CD4-positive, alpha-beta T cell (primary cell): ENCODE results near the gene VPS18. TPM values are rescaled to one million over a fixed set of nuclear protein-coding genes. Genes with fewer than 3 reads are reported as not detected.

ENCODE experiments used
- ATAC-seq: fragments of 200-7000 bp; cut with Tn5 transposase; one replicate; pipeline ENCODE4 v1.10.0; 2022; ENCODE audit warnings: mild to moderate bottlenecking; ENCODE audit not compliant: poor library complexity
- CTCF ChIA-PET: fragments of 350-600 bp; sonication (Branson Sonifier 250); formaldehyde crosslinking; loops from one replicate; lab custom pipeline; 2021; ENCODE audit warnings: antibody characterized with exemption, inconsistent platforms; lab: Charles Lee
- POLR2A ChIA-PET: fragments of 350-600 bp; sonication (Branson Sonifier 250); formaldehyde crosslinking; loops from one replicate; lab custom pipeline; 2021; ENCODE audit warnings: antibody characterized with exemption, inconsistent platforms; lab: Charles Lee
- DNase-seq, 14 experiments: peaks; one replicate each; pipeline ENCODE4 v3.0.0-alpha.2; 2013 to 2020; ENCODE audit warnings: mixed read lengths in 2 of 14
- H3K27ac ChIP-seq, 2 donors: one replicate each; pipeline versions ENCODE4 v1.5.1 to v1.7.0; 2013; ENCODE audit warnings: low read length in 2 of 2, low read depth in 1 of 2, mild to moderate bottlenecking in 1 of 2
- H3K27me3 ChIP-seq, 2 experiments: 1 replicate in 1 of 2; 2 replicates in 1 of 2; pipeline versions ENCODE4 v1.6.1 to v1.7.0; 2013; ENCODE audit warnings: low read length in 2 of 2, control low read depth in 1 of 2, mild to moderate bottlenecking in 1 of 2, moderate library complexity in 1 of 2; ENCODE audit not compliant: insufficient read depth in 2 of 2, control insufficient read depth in 1 of 2
- H3K36me3 ChIP-seq: one replicate; pipeline ENCODE4 v1.6.1; 2013; ENCODE audit warnings: low read length, control low read depth; ENCODE audit not compliant: insufficient read depth
- H3K4me1 ChIP-seq: one replicate; pipeline ENCODE4 v1.6.1; 2013; ENCODE audit warnings: low read length, control low read depth; ENCODE audit not compliant: insufficient read depth
- H3K4me3 ChIP-seq: one replicate; pipeline ENCODE4 v1.5.1; 2013; ENCODE audit warnings: mild to moderate bottlenecking, low read length, moderate library complexity
- H3K9me3 ChIP-seq, 2 experiments: 1 replicate in 1 of 2; 2 replicates in 1 of 2; pipeline versions ENCODE4 v1.6.1 to v1.7.0; 2013; ENCODE audit warnings: low read length in 2 of 2, mild to moderate bottlenecking in 2 of 2, control low read depth in 1 of 2, moderate library complexity in 1 of 2; ENCODE audit not compliant: control insufficient read depth in 1 of 2, insufficient read depth in 1 of 2
- H3K27ac Mint-ChIP-seq: one replicate; pipeline ENCODE4 v1.8.0; 2020; ENCODE audit warnings: mixed read lengths
- H3K27me3 Mint-ChIP-seq: one replicate; pipeline ENCODE4 v1.8.0; 2021; ENCODE audit warnings: mixed read lengths
- H3K36me3 Mint-ChIP-seq: one replicate; pipeline ENCODE4 v1.8.0; 2021; ENCODE audit warnings: low read depth, mixed read lengths
- H3K4me1 Mint-ChIP-seq: one replicate; pipeline ENCODE4 v1.8.0; 2021; ENCODE audit warnings: low read depth, mixed read lengths
- H3K4me3 Mint-ChIP-seq: one replicate; pipeline ENCODE4 v1.8.0; 2020; ENCODE audit warnings: mild to moderate bottlenecking, mixed read lengths
- H3K9me3 Mint-ChIP-seq: one replicate; pipeline ENCODE4 v1.8.0; 2020; ENCODE audit warnings: mixed read lengths
- intact Hi-C, 2 experiments: fragments of 100-400 bp; cut with DNase I in 1 of 2; cut with micrococcal nuclease in 1 of 2; formaldehyde crosslinking; loops; one replicate each; pipeline versions ENCODE4 v1.15.1 to v1.9.0; 2023 to 2025; cut with DNase I, micrococcal nuclease
- total RNA-seq, 174 experiments: library from RNA in 2 of 174; stranded (reverse) in 2 of 174; gene quantifications; one replicate each; pipeline ENCODE4 v1.2.3 and lab custom pipeline; 2021 to 2026
- TF ChIP-seq, protein P1 (sequence below): fragments of 200-600 bp; IDR thresholded peaks from one replicate; pipeline ENCODE4 v1.8.0; 2022; ENCODE audit warnings: antibody characterized with exemption, mild to moderate bottlenecking

VPS18 gene
- total RNA-seq, 2 experiments from 2014 or later: 20.8 to 21.7 TPM

GRCh38 chr15:40918146-40918798 lies 24.0 kb downstream of the VPS18 start:
- peaks cover 6% of the 10 kb centered on the region for H3K27me3 Mint-ChIP-seq
- ChIA-PET CTCF (no interaction called here), POLR2A (no interaction called here)
- H3K27ac Mint-ChIP-seq: no peak overlapping the region
- Histone ChIP-seq H3K4me3 (no peak overlapping the region), H3K9me3 (no peaks in the 10 kb centered on the region), H3K27ac (no peak overlapping the region), H3K4me1 (no peaks in the 10 kb centered on the region), H3K36me3 (no peaks in the 10 kb centered on the region), H3K27me3 (no peaks in the 10 kb centered on the region)
- DNase-seq (no peak), ATAC-seq (no peak)
- no peaks in the 10 kb centered on the region for H3K36me3 Mint-ChIP-seq
- intact Hi-C loops: no loop called here
- no peak overlapping the region for H3K4me3 Mint-ChIP-seq
- TF ChIP-seq, protein P1, sequence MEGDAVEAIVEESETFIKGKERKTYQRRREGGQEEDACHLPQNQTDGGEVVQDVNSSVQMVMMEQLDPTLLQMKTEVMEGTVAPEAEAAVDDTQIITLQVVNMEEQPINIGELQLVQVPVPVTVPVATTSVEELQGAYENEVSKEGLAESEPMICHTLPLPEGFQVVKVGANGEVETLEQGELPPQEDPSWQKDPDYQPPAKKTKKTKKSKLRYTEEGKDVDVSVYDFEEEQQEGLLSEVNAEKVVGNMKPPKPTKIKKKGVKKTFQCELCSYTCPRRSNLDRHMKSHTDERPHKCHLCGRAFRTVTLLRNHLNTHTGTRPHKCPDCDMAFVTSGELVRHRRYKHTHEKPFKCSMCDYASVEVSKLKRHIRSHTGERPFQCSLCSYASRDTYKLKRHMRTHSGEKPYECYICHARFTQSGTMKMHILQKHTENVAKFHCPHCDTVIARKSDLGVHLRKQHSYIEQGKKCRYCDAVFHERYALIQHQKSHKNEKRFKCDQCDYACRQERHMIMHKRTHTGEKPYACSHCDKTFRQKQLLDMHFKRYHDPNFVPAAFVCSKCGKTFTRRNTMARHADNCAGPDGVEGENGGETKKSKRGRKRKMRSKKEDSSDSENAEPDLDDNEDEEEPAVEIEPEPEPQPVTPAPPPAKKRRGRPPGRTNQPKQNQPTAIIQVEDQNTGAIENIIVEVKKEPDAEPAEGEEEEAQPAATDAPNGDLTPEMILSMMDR: no peak
- H3K4me1 Mint-ChIP-seq: no peaks in the 10 kb centered on the region
- H3K9me3 Mint-ChIP-seq: no peaks in the 10 kb centered on the region

DNA sequence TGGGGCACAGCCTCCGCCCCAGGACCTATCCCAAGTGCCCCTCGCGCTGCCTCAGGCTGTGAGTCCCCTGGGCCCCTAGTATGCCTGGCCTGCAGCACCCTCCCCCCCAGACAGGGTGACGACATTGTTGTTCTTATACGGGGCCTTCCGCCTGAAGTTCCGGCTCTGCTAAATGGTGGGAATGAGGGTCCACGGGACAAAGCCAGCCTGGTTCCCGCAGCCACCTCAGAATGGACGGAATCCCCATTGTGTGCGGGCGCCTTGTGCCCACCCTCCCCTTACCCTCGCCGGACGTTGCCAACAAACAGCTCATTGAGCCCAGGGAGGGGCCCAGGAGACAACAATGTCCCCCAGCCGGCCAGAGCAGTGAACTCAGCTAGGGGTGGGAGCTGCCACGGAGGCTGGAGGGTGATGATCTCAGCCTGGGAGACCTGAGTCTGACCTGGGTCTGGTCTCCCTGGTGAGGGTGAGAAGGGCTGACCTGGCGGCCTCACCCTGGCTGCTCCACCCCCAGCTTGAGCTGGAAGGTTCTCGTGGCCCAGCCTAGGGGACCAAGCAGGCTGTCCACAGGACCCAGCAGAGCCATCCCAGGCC lies 24.6 kb downstream of the VPS18 start:
- peaks cover 6% of the 10 kb centered on the region for H3K27me3 Mint-ChIP-seq
- H3K4me3 Mint-ChIP-seq: no peak overlapping the region
- H3K9me3 Mint-ChIP-seq: no peaks in the 10 kb centered on the region
- H3K27ac Mint-ChIP-seq: no peak overlapping the region
- no peaks in the 10 kb centered on the region for H3K36me3 ChIP-seq
- ChIA-PET CTCF (no interaction called here), POLR2A (no interaction called here)
- no peaks in the 10 kb centered on the region for H3K9me3 ChIP-seq
- H3K36me3 Mint-ChIP-seq: no peaks in the 10 kb centered on the region
- TF ChIP-seq, protein P1: no peak
- H3K27ac ChIP-seq: no peak overlapping the region
- no peak for ATAC-seq
- no peak overlapping the region for H3K4me3 ChIP-seq
- intact Hi-C loops: no loop called here
- H3K27me3 ChIP-seq: no peaks in the 10 kb centered on the region
- no peak for DNase-seq
- H3K4me1 Mint-ChIP-seq: no peaks in the 10 kb centered on the region
- no peaks in the 10 kb centered on the region for H3K4me1 ChIP-seq

DNA sequence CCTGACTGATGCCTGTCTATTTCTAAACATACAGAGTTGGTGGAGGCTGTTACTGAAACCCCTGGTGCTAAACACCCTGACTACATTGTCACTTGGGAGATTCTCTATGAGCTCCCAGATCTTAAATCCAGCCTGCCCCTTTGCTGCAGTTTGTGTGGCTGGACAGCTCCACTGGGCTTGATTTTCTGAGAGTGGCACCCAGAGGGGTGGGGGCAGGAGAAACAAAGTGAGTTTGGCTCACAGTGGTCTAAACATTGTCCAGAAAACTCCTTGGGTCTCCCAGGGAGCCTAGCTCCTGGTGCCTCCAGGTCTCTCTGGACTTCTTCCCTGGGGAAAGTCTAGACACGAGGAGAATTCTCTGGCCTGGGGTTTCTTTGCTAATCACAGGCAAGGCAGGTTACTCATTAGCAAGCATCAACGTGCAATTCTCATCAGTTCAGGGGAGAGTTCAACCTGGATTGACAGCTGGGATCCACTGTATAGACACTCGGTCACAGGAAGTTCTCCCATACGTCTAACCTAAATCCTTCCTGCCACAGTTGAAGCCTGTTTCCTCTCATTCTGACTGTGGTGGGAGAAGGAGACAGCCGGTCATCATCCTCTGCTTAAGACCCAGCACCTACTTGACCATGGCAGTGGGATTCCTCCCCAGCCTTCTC lies 27.8 kb downstream of the VPS18 start:
- no peaks in the 10 kb centered on the region for H3K36me3 Mint-ChIP-seq
- no peak for DNase-seq
- peaks cover 15% of the 10 kb centered on the region for H3K4me1 Mint-ChIP-seq
- H3K27ac ChIP-seq: no peak overlapping the region
- no peak overlapping the region for H3K27ac Mint-ChIP-seq
- POLR2A ChIA-PET: no interaction called here
- H3K4me1 ChIP-seq: peaks cover 18% of the 10 kb centered on the region
- ATAC-seq: no peak
- H3K4me3 Mint-ChIP-seq: no peak overlapping the region
- H3K4me3 ChIP-seq: no peak overlapping the region
- TF ChIP-seq, protein P1: no peak
- peaks cover 0 to 12% of the 10 kb centered on the region in 2 experiments for H3K9me3 ChIP-seq
- H3K27me3 Mint-ChIP-seq: peaks cover 28% of the 10 kb centered on the region
- intact Hi-C loops: no loop called here
- CTCF ChIA-PET: interaction anchor here (0.5 kb wide), 1 partner anchor 17 kb away, joined by 4 read pairs; no protein-coding TSS in a partner anchor
- H3K9me3 Mint-ChIP-seq: no peaks in the 10 kb centered on the region
- no peaks in the 10 kb centered on the region for H3K36me3 ChIP-seq
- H3K27me3 ChIP-seq: peaks cover 17 to 22% of the 10 kb centered on the region in 2 experiments
